K562 (cell line): ENCODE data around the gene PCDH8. TPM values are rescaled to one million over a fixed set of nuclear protein-coding genes. Genes with fewer than 3 reads are reported as not detected.

Experiments used
- ATAC-seq: fragments of 200-7000 bp; cut with Tn5 transposase; 3 replicates; pipeline ENCODE4 v1.9.1; 2020; ENCODE audit warnings: moderate library complexity
- BruUV-seq: library from RNA; stranded (reverse); fragments of 400-500 nt; replicated peaks from 2 replicates; lab custom pipeline; 2021; lab: Mats Ljungman, UMichigan
- CTCF ChIA-PET: fragments of 300-600 bp; formaldehyde crosslinking; extraction: SDS; loops from one replicate; lab custom pipeline; 2021; ENCODE audit warnings: low intra/inter-chr PET ratio; lab: Yijun Ruan, JAX
- POLR2A ChIA-PET: fragments of 300-600, 350-650 bp; sonication (Branson Sonifier 250); formaldehyde crosslinking; extraction: SDS; loops from one replicate; lab custom pipeline; 2021; ENCODE audit warnings: antibody characterized with exemption, inconsistent platforms; lab: Yijun Ruan, JAX
- DNase-seq, 4 experiments: peaks; one replicate each; pipeline versions ENCODE4 v3.0.0 to v3.0.0-alpha.2; 2011 to 2018; ENCODE audit warnings: low spot score in 3 of 4, mixed read lengths in 3 of 4; ENCODE audit errors: extremely low read depth in 1 of 4
- FAIRE-seq: peaks from 2 replicates; lab custom pipeline; 2011; peaks lifted over from hg19 to GRCh38; lab: Jason Lieb, UNC
- H2AFZ ChIP-seq: 2 replicates; pipeline ENCODE4 v1.6.0; 2011; ENCODE audit warnings: low read depth, low read length, control low read depth, inconsistent platforms
- H3K27ac ChIP-seq: fragments of 200-600 bp; 3 replicates; pipeline ENCODE4 v1.8.0; 2011; ENCODE audit warnings: low read depth, mild to moderate bottlenecking, control low read depth, inconsistent platforms, low read length, moderate library complexity, mixed read lengths; ENCODE audit errors: extremely low read depth
- H3K27me3 ChIP-seq, 2 experiments: fragments of 300-600 bp in 1 of 2; 2 replicates in 1 of 2; 3 replicates in 1 of 2; pipeline versions ENCODE4 v1.6.0 to v1.8.0; 2011; ENCODE audit warnings: inconsistent platforms in 2 of 2, low read length in 2 of 2, mild to moderate bottlenecking in 1 of 2, mixed read lengths in 1 of 2, moderate library complexity in 1 of 2; ENCODE audit not compliant: control insufficient read depth in 2 of 2, insufficient read depth in 2 of 2
- H3K36me3 ChIP-seq: fragments of 300-600 bp; 3 replicates; pipeline ENCODE4 v1.8.0; 2011; ENCODE audit warnings: mild to moderate bottlenecking, low read length, inconsistent platforms; ENCODE audit not compliant: control insufficient read depth, insufficient read depth
- H3K4me1 ChIP-seq, 2 experiments: fragments of 200-600 bp in 1 of 2; replicated peaks in 1 of 2; 2 replicates in 1 of 2; 3 replicates in 1 of 2; pipeline versions ENCODE4 v1.5.1 to v1.8.0; 2011; ENCODE audit warnings: inconsistent platforms in 2 of 2, low read length in 2 of 2, mild to moderate bottlenecking in 1 of 2, mixed read lengths in 1 of 2, moderate library complexity in 1 of 2; ENCODE audit not compliant: control insufficient read depth in 2 of 2, insufficient read depth in 2 of 2
- H3K4me2 ChIP-seq: 2 replicates; pipeline ENCODE4 v1.6.1; 2011; ENCODE audit warnings: low read length, control low read depth, inconsistent platforms, mixed read lengths; ENCODE audit not compliant: insufficient read depth
- H3K4me3 ChIP-seq: fragments of 200-600 bp; sonication (generic), shearing (Covaris generic); 2 replicates; pipeline ENCODE4 v1.5.1; 2016; ENCODE audit warnings: control low read depth, inconsistent platforms
- H3K79me2 ChIP-seq: fragments of 200-600 bp; 3 replicates; pipeline ENCODE4 v1.8.0; 2011; ENCODE audit warnings: low read length, inconsistent platforms; ENCODE audit not compliant: control insufficient read depth, insufficient read depth
- H3K9ac ChIP-seq, 2 experiments: 2 replicates each; pipeline versions ENCODE4 v1.6.0 to v1.6.1; 2011; ENCODE audit warnings: low read depth in 2 of 2, low read length in 2 of 2, control low read depth in 1 of 2, inconsistent platforms in 1 of 2, mild to moderate bottlenecking in 1 of 2, mixed read lengths in 1 of 2; ENCODE audit not compliant: insufficient read depth in 1 of 2
- H3K9me1 ChIP-seq: one replicate; pipeline ENCODE4 v1.6.0; 2011; ENCODE audit warnings: inconsistent platforms, mild to moderate bottlenecking, low read length, moderate library complexity; ENCODE audit not compliant: control insufficient read depth, insufficient read depth
- H3K9me3 ChIP-seq: replicated peaks from 2 replicates; pipeline ENCODE4 v1.5.1; 2011; ENCODE audit warnings: low read depth, low read length, inconsistent platforms; ENCODE audit not compliant: control insufficient read depth, insufficient read depth
- H4K20me1 ChIP-seq: replicated peaks from 2 replicates; pipeline ENCODE4 v1.6.1; 2011; ENCODE audit warnings: low read length, inconsistent platforms, mixed read lengths; ENCODE audit not compliant: control insufficient read depth, insufficient read depth
- CEBPG ChIP-seq, 3 experiments: fragments of 200-800 bp in 1 of 3; sonication (Bioruptor generic) in 1 of 3; sonication (generic) in 1 of 3; formaldehyde crosslinking in 1 of 3; IDR thresholded peaks in 2 of 3; conservative IDR thresholded peaks in 1 of 3; 2 replicates each; pipeline versions ENCODE4 v1.6.1 to v1.8.0; 2016 to 2022; ENCODE audit warnings: missing compliant biosample characterization in 2 of 3, missing genetic modification characterization in 2 of 3, mild to moderate bottlenecking in 1 of 3, missing genetic modification reagents in 1 of 3
- CTBP1 ChIP-seq: fragments of 450-650 bp; IDR thresholded peaks from 2 replicates; pipeline ENCODE4 v1.6.1; 2016; ENCODE audit warnings: borderline replicate concordance
- POU5F1 ChIP-seq: fragments of 150-350 bp; IDR thresholded peaks from 2 replicates; pipeline ENCODE4 v1.6.1; 2014; ENCODE audit warnings: borderline replicate concordance, low read length, low read depth, mild to moderate bottlenecking; ENCODE audit not compliant: partially characterized antibody
- ZBTB17 ChIP-seq: fragments of 450-650 bp; formaldehyde crosslinking; IDR thresholded peaks from 2 replicates; pipeline ENCODE4 v1.4.0; 2020; ENCODE audit warnings: mild to moderate bottlenecking
- ZNF398 ChIP-seq: fragments of 250-450 bp; sonication (Bioruptor Pico); IDR thresholded peaks from 2 replicates; pipeline ENCODE4 v1.8.0; 2021; ENCODE audit warnings: moderate library complexity, mild to moderate bottlenecking, inconsistent platforms
- ZNF583 ChIP-seq: fragments of 250-450 bp; sonication (Bioruptor Pico); IDR thresholded peaks from 2 replicates; pipeline ENCODE4 v1.4.0; 2020
- WGBS: fragments of 100-300 bp; shearing (Covaris generic); methylation state at CpG from one replicate; pipeline ENCODE4 v1.1.6; 2016; ENCODE audit warnings: low coverage, mixed read lengths; ENCODE audit not compliant: insufficient coverage; ENCODE audit errors: missing lambda C conversion rate; 5-methylcytosine and 5-hydroxymethylcytosine counted together
- in situ Hi-C: fragments of 300-500 bp; cut with MboI; formaldehyde crosslinking; loops from 4 replicates; pipeline ENCODE4 v1.15.0; 2018; ENCODE audit warnings: inconsistent platforms, mixed read lengths
- intact Hi-C: fragments of 100-400 bp; cut with micrococcal nuclease; formaldehyde crosslinking; loops from 2 replicates; pipeline ENCODE4 v1.14.2; 2022
- polyA plus RNA-seq, 8 experiments: library from polyadenylated mRNA; depleted of rRNA in 4 of 8; stranded (reverse) in 5 of 8; unstranded in 3 of 8; fragments of >200 nt; fragmentation: Nextera tagmentation in 2 of 8; fragmentation: Illumina TruSeq in 1 of 8; extraction: Ambion mirVana in 2 of 8; extraction: Trizol in 1 of 8; gene quantifications; 2 replicates each; pipeline versions ENCODE4 v1.2.1 to v1.2.3, GENCODE V29; 2011 to 2014; ENCODE audit warnings: inconsistent platforms in 1 of 8, missing spikeins in 1 of 8
- total RNA-seq, 7 experiments: library from RNA; depleted of rRNA in 6 of 7; stranded (reverse); fragments of >200 nt in 6 of 7; fragmentation: Illumina TruSeq in 2 of 7; extraction: Trizol in 2 of 7; gene quantifications; 2 replicates each; pipeline versions ENCODE4 v1.2.1 to v1.2.3, GENCODE V29; 2011 to 2021; ENCODE audit warnings: low replicate concordance in 1 of 7

Gene PCDH8
- total and polyA plus RNA-seq, 9 of the 15 experiments (the other 6 are each of a cell fraction or from before 2014, with no cell fraction given): not detected

GRCh38 chr13:52869050-52869449 is 20.6 kb upstream of the PCDH8 start:
- H3K27ac ChIP-seq: no peak overlapping the region
- in situ Hi-C loops: no loop called here
- H4K20me1 ChIP-seq: no peaks in the 10 kb centered on the region
- no peaks in the 10 kb centered on the region for H3K27me3 ChIP-seq
- H2AFZ ChIP-seq: no peak overlapping the region
- no peaks in the 10 kb centered on the region for H3K36me3 ChIP-seq
- DNase-seq: no peak
- no peaks in the 10 kb centered on the region for H3K9me1 ChIP-seq
- H3K4me3 ChIP-seq: no peak overlapping the region
- H3K9me3 ChIP-seq: no peaks in the 10 kb centered on the region
- no peaks in the 10 kb centered on the region for H3K79me2 ChIP-seq
- no peak for ATAC-seq
- no peak overlapping the region for H3K4me2 ChIP-seq
- no peak for FAIRE-seq
- intact Hi-C loops: no loop called here
- no peaks in the 10 kb centered on the region for H3K4me1 ChIP-seq
- CTCF ChIA-PET: no interaction called here
- 0% methylated on average over 4 of the region's 4 CpGs for WGBS
- TF ChIP-seq ZNF398 (CRISPR knock-in tag) (no peak), CEBPG (CRISPR knock-in tag; IDR thresholded peaks at IDR 0.05) (no peak), CEBPG (tag; conservative IDR thresholded peaks at IDR 0.05 in 1 of 2, IDR thresholded peaks at IDR 0.05 in 1 of 2) (no peak), CTBP1 (no peak), ZBTB17 (CRISPR knock-in tag) (no peak), POU5F1 (no peak), ZNF583 (CRISPR knock-in tag) (no peak)
- BruUV-seq: no TSS peak
- POLR2A ChIA-PET: no interaction called here
- no peak overlapping the region for H3K9ac ChIP-seq
